GM18511 (cell line): ENCODE measurements around the gene PDE6A.

Experiments
- ATAC-seq: cut with Tn5 transposase; IDR thresholded peaks from one replicate; pipeline ENCODE4 v1.9.1; 2021; ENCODE audit warnings: mild to moderate bottlenecking, moderate library complexity; ENCODE audit not compliant: unreplicated experiment

PDE6A gene

GRCh38 chr5:149930749-149931574 is 13.6 kb downstream of the PDE6A start:
- no peak for ATAC-seq

DNA sequence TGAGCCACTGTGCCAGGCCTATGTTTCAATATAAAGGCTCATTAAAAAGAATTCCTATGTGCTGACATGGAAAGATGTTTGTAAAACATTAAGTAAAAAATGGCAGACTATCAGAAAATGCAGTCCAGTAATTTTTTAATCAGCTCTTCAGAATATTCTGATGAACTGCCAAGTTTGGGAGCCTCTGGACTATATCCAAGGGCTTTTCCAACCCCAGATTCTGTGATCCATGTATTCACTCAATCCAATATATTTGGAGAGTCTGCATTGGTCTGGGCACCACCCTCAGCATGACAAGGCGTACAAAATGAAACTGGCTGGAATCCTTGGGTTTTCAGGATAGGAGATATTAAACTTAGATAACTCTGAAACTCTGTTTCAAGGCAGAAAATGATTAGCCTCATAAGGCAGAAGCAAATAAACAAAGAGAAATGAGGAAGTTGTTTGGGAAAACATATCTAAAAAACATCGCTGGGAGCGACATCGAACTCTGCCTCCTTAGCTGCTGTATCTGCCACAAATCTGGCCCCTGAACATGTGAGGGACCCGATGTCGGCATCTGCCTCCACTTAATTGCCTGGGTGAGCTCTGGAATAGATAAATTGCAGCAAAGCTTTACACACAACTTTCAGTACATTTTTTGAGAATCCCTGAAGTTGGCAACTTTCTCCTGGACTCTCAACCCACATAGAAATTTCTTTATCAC is 14.4 kb downstream of the PDE6A start:
- ATAC-seq: no peak

GRCh38 chr5:149924486-149924885 is 20.1 kb downstream of the PDE6A start:
- ATAC-seq: no peak

GRCh38 chr5:149922950-149923349 is 21.6 kb downstream of the PDE6A start:
- no peak for ATAC-seq

- no peak for ATAC-seq
Observed at GRCh38 chr5:149921597-149921996, 23.0 kb downstream of the PDE6A start.

GRCh38 chr5:149917073-149917676 is 27.4 kb downstream of the PDE6A start:
- no peak for ATAC-seq

DNA sequence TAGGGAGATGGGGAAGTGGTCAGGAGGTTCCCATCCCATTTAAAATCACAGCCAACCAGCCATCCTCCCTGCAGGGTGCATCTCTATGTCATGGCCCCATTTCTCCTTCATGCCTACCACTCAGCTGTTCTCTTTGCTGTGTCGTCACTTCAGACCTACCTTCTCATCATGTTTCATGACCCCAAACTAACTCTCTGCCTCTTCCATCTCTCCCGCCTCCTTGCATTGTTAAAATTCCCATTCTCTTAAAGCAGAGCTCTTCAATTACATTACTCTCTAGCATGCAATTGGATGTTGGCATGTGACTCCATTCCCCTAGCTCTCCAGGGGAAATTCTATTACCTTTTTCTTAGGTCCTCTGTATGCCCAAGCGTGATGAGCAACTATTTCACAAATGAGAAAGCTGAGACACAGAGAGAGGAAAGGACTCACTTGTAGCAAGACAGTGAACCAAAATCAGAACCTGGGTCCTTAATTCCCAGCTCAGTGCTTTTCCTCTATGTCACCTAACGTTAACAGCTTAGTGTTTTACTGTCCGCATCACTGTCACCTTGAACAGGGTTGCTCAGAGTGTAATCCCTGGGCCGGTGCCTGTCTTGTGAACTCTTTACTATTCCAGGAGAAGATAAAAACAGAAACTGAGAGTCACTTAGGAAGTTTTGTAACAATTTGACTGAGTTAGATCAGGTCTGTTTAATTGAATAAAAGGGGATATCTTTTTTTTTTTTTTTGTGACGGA is 28.1 kb downstream of the PDE6A start:
- no peak for ATAC-seq

- ATAC-seq: no peak
Observed at GRCh38 chr5:149915392-149916260, 29.0 kb downstream of the PDE6A start.

DNA sequence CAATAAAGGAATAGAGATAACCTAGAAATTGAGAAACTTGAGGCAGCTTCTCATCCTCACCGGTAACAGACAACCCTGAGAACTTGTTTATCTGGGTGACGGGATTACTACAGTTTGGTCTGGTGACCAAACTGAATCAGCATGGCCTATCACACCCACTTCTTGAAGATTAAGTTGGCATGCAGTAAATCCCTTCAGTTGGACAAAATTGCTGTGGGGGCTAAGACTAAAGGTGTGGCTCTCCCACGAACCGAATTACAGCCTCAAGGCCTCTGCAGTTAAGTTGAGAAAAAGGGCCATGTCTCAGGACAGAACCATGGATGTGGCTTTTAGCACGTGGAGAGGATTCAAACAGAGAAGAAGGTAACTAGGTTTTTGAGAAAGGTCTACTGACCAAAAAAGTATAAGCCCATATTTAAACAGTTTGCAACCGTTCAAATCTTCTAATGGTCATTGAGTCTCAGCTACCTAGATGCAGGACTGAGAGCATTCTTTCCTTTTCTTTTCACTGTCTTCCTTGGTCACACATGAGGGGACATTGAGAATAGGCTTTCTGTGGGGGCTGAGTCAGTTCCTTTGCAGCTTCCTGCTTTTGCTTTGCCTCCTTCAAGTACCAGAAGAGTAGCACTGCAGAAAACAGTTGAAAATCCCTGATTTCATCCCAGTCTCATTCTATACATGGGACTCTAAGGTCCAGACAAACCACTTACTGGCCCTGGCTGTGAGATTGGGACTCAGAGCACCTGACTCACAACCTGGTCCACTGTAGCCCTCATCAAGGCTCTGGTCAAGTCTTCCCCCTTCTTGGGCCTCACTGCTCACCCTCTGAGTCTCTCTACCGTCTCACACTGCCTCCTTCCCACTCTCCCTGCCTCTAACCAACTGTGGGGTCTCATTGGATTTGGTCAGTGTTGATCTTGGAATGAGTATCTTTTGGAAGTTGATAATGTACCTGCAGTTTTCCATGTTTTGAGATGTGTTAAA is 30.9 kb downstream of the PDE6A start:
- no peak for ATAC-seq

GRCh38 chr5:149912226-149912871 is 32.2 kb downstream of the PDE6A start:
- no peak for ATAC-seq

GRCh38 chr5:149911031-149911430 is 33.6 kb downstream of the PDE6A start:
- ATAC-seq: no peak

DNA sequence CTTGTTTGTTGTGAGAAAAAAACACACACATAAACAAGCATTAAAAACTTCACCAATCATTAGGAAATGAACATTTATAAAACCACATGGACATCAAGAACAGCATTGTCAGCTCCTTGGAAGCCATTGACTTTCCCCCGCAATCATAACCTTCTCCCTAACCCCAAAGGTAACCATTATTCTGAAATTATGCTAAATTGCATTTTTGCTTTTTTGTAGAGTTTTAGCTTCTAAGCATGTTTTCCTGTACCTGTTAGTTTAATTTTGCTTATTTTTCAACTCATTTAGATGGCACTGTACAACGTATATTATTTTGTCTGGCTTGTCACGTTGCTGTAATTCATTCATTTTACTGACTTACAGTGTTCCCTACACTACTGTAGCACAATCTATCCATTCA is 36.8 kb downstream of the PDE6A start:
- no peak for ATAC-seq

- no peak for ATAC-seq
Observed at GRCh38 chr5:149904977-149905376, 39.6 kb downstream of the PDE6A start.

- ATAC-seq: no peak
Observed at GRCh38 chr5:149904293-149904886, 40.2 kb downstream of the PDE6A start.

- no peak for ATAC-seq
Observed at GRCh38 chr5:149903404-149903803, 41.2 kb downstream of the PDE6A start.

DNA sequence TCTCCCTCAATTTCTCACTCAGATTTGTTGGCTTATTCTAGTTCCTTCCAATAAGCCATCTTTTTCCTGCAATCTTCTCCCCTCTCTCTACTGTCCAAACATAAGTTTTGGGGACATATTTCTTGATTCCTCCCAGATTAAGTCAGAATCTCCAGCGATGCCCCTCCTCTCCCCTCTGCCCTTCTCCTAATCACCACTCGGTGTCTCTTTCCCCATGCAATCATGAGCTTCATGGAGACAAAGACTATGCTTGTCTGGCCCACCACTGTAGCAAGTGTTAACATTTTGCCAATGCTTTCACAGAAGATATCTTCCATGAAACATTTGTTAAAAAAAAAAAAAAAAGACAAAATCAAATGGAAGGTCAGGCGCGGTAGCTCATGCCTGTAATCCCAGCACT is 42.4 kb downstream of the PDE6A start:
- no peak for ATAC-seq

DNA sequence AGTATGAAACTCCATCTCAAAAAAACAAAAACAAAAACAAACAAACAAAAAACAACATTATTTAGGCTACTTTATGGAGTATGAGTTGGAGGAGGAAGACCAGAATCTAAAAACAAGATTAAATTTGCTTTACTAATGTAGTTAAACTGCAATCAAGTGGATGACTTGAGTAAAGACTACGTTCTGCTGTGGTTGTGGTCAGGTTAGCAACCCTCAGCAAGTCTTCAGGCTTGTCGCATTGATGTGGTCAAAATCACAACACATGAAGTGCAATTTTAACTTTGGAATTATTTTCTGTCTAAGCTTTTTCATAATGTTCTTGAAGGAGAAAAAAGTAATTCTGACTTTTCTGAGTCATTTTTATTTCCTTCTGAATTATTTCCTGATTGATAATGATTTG is 43.1 kb downstream of the PDE6A start:
- ATAC-seq: no peak

- no peak for ATAC-seq
Observed at GRCh38 chr5:149900390-149900789, 44.2 kb downstream of the PDE6A start.
